GM21528 (cell line): ENCODE measurements around the gene NAV2.
"Not testable (repeated sequence)": the region's sequence is repeated elsewhere in the genome, so short reads cannot be mapped to it uniquely, and the experiment has no call there.

Experiments
- ATAC-seq: cut with Tn5 transposase; IDR thresholded peaks from one replicate; pipeline ENCODE4 v1.9.1; 2021; ENCODE audit warnings: mild to moderate bottlenecking, moderate library complexity; ENCODE audit not compliant: unreplicated experiment, low FRiP score

NAV2 gene

DNA sequence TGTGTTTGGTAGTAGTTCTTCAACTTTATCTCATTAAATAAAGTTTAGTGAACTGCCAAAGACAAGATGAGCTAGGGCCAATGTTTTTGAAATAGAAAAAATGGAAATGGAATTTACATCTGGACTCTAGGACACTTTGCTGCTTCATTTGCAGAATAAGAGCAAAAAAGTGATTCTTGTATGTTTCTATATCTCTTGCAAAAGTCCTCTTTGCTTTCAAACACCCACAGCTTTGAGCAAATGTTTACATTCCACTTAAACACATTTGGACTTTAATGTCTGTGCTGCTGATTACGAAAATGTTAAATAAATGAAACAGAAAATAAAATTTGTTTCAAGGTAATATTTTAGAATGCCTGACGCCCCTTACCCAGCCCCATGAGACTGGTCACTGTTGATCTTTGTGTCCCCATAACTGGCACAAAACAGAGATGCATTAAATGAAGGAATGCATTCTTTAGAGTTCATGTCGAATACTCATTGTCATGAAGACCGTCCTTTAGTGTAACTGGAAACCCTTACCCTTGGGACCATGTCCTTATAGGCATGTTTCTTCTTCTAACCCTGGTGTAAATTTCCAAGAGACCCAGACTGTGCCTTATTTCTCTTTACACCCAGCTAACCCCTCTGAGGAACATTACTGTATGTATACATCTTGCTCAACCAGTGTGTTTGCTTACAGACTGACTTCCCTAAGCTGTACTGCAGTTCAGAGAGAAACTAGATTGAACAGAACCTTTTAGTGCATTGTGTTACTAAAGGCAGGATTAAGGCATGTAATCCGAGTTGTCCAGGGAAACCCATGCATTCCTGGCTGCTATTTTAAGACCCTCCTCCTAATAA, 199.7 kb downstream of the NAV2 start:
- no peak for ATAC-seq

DNA sequence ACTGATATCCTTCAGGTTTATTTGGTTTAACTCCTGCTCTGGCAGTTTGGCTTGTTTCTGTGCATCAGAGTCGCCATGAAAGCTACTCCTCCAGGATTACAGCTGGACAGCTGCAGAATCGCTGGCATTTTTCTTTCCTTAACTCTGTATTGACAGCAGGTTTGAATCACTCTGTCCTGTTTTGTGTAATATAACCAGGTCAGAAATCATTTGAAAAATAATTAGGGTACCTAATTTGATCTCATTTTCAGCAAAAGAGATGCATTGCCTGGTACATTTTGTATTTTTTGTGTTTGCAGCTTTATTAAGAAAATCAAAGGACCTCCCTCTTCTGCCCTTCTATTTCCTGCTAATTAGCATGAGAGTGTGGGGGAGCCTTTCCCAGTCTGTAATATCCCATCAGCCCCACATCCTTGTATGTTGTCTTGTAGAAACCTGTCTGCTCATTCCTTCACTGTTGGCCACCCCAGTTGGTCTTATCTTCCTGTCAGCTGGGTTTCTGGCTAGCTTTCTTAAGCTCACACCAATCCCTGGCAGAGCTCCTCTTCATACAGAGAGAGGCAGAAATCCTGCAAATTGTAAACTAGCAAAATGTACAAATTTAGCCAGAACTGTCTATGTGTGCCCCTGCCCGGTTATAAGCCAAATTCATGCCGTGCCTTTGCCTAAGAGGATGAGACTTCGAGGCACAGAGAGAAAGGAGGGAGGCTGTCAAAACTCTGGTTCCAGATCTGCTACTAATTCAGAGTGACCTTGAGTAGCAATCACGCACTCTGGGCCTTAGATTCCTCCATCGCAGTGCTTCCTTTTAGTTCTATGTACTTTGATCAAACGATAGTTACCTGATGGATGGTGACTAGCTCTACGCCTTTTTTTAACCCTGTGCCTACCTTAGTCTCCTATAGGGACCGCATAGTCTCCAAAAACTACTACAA, 200.6 kb downstream of the NAV2 start:
- ATAC-seq = no peak

DNA sequence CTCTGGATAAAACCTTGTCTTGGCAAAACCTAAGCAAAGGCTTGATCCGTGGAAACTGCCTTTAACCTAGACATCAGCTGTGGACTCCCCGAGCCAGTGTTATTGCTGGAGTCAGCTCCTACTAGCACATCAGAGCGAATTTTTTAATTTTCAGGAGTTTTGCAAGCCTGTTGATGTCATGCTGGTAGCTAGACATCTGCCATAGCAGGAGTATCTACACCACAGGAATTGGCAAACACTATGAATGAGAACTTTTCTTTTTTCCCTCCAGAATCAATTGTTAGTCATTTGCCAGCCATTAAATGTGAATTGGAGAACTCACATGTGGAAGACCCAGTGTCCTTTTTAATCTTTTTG, 201.2 kb downstream of the NAV2 start:
- ATAC-seq = no peak

DNA sequence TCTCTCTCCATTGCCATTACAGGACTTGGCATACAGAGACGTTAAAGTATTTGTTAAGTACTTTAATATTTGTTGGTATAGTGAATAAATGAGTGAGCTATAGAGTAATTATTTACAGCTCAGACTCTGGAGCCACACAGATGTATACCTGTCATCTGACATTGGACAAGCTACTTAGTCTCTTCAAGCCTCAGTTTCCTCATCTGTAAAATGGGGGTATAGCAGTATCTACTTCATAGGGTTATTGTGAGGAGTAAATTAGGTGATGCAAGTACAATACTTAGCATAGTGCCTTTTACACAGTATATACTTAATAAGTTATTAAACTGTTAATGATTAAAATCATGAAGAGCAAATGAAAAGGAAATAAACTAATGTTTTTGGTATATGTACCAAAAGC, 203.2 kb downstream of the NAV2 start:
- no peak for ATAC-seq

DNA sequence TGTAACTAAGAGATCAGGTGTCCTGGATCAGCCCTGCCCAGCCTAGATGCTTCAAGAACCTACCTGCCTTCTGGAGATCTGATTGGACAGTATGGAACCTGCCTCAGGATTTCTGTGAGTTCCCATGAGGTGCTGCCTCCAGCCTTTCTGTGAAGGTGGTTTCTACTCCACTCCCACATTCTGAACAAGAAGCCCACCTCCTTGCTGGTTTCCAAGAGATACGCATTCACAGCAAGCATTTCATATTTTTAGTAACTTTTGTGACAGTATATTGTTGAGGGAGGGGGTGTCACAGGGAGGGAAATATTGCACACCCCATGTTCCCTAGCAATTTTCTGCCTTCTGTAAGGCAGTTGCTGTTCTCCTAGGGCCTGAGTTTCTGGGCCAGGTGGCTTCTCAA, 204.4 kb downstream of the NAV2 start:
- no peak for ATAC-seq

DNA sequence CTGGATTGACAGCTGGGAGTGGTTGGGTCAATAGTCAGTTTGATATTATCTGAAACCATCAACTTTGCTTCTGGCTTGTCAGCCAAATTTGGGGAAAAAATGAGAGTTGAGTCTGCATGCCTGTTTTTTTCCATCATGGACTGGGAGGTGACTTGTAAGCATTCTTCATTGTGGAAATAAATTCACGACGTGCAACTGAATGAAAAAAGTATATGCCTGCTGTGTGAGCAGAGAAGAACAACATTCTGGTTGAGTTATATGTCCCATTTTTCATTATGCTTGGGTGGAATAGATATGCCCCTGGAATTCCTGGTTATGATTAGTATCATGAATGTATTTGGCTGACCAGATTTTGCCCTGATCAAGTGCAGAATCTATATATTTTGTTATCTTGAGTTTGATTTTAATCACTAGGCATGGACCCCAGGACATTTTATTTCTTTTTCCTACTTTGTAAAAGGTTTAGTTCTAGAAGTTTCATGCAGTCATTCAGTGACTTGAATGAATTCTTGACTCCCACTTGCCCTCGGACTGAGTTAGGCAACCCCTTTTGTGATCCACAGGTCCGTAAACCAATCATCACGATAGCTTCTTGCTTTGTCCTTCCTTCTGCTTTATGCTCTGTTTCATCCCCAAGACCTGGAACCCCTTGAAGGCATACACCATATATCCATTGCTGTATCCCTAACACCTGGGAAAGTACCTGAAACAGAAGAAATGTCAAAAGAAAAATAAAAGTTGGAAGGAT, 205.8 kb downstream of the NAV2 start:
- no peak for ATAC-seq

DNA sequence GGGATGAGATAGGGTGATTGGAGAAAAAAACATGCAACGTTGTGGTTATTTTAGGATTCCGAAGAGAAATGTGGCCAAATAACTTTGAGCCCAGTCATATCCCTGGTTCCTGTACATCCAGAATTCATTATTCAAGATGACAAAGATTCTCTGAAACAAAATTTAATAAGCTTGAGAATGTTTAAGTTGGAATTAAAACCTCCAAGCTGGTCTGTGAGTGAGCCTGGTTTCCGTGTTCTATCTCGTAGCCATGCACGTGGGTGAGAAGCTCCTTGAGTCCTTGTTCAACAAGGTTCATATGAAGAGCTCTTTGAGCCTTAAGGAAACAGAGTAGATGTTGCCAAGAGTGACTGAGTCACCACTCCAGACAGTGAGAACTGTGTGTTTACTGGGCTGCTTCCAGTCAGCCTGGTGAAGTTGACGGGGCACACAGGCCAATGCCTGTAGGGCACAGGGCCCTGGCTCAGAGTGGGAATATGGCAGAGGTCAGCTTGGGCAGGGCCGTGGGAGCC, 206.5 kb downstream of the NAV2 start:
- ATAC-seq = no peak

DNA sequence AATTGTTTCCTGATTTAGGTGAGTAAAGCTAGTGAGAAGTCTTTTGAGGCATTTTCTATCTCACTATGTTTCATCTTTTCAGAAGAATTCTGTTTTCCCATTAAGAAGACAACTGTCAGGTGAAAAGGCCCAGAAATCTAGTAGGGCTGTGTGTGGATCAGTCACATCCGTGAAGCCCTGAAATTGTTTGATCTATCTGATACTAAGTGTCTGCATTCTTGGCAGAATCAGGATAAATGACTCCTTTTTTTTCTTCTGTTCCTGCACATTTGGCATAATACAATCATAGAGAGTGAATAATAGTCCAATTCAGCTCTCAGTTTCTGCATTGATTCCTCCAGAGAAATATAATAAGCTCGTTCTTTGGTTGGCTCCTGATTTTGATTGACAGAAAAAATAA, 208.3 kb downstream of the NAV2 start:
- no peak for ATAC-seq

DNA sequence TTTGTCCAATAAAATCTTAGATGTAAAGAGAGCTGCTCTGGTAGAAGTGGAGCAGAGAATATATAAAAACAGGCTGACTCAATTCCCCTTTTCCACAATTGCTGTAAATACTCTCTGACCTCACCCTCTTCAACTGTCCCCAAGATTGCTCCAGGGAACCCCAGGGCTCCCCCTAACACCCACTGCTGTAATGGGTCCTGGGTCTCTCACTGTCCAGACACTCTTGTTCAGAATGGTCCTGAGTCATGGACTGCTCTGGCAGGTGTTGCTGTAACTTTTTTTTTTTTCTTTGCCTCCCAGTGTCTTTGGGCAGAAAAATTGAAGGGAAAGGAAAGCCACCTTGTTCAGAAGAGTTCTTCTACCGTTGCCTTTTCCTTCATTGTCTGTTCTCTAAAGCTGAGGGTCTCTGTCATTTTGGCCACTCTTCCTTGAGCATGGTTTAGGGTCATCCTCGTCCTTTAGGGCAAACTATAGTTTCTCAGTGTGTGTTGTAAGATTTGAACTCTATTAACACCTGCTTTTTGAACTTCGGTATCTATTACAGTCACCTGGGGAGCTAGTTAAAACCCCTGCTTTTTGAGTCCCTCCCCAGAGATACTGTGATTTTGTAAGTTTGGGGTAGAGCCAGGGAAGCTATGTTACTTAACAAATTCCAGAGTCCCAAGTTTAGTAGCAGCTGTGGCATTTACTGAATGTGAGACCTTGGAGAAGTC, 209.5 kb downstream of the NAV2 start:
- ATAC-seq = no peak

DNA sequence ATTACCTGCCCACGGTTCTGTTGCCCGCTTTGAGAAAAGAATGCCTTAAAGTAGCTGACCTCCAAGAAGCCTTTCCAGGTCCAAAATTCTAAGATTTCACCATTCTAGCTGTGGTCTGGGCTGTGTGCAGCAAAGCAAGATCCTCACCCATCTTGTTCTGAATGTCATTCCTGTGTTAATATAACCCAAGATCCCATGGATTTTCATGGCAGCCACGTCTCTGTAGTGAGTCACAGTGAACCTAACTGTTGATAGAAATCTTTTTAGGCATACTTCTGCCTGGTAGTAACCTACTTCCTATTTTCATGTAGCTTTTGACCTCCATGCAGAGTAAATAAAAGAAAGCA, 210.0 kb downstream of the NAV2 start:
- no peak for ATAC-seq

DNA sequence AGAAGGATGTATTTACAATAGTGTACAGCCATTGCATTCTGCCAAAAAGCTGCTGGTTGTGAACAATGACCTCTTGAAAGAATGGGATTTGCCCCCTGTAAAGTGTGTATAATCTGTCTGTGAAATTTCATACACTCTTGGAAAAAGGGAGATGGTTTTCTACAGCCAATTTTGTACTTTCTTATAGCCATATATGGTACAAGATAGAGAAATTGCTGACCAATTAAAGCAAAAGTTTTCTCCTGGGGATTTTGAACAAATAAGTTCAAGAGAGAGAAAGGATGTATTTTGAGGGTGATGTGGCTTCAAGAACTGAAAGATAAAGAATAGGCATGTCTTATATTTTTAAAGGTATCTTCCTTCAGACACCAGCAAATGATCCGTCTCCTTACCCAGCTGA, 211.0 kb downstream of the NAV2 start:
- no peak for ATAC-seq

DNA sequence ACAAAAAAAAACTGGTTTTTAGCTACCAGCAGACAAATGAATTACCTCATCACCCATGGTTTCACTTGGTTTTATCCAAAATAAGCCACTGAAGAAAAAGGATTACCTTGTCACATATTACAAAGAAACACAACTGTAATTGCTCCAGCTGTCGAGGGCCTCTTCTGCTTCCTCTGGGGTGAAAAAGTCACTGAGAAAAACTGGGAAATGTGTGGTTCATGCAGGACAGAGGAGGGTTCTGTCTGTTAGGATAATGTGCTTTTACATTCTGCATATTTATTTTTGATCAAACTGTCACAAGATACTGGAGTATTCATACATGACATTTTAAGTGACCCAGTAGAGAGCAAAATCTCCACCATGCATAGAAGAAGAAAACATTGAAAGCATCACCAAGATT, 211.7 kb downstream of the NAV2 start:
- ATAC-seq = no peak

DNA sequence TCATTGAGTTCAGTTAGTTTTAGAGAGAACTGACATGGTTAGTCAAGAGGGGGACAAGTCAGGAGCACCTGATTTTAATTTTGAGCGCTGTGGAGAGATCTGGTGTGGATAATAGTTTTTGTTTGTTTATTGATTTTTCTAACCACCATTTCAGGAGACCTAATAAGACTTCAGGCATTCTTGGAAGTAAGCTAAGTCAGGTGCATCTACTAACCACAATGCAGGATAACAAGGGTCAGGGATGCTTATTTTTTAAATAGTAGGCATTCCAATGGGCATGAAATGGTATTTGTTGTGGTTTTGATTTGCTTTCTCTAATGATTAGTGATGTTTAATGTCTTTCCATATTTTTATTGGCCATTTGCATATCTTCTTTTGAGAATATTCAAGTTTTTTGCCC, 212.1 kb downstream of the NAV2 start:
- ATAC-seq = no peak

DNA sequence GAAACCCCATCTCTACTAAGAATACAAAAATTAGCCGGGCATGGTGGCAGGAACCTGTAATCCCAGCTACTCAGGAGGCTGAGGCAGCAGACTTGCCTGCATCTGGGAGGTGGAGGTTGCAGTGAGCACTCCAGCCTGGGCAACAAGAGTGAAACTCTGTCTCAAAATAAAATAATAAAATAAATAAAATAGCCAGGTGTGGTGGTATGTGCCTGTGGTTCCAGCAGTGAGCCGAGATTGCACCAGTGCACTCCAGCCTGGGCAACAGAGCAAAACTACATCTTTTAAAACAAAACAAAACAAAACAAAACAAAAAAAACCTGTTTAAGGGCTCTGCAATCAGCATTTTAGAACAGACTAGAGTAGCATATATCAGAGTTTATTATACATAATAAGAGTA, 214.8 kb downstream of the NAV2 start:
- ATAC-seq = not testable (repeated sequence)

DNA sequence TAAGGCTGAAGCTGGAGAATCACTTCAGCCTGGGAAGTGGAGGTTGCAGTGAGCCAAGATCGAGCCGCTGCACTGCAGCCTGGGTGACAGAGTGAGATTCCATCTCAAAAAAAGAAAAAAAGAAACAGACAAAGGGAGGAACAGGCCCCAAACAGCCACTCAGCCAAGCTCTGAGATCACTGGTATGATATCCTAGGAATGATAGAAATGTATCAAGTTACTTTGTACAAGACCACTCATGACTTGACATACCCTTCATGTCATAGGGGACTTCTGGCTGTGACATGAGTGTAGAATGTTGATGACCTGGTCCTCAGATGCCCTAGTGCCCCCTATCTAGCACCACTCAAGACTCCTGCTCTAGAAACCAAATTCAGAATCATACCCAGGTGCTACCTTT, 216.5 kb downstream of the NAV2 start:
- ATAC-seq = no peak

DNA sequence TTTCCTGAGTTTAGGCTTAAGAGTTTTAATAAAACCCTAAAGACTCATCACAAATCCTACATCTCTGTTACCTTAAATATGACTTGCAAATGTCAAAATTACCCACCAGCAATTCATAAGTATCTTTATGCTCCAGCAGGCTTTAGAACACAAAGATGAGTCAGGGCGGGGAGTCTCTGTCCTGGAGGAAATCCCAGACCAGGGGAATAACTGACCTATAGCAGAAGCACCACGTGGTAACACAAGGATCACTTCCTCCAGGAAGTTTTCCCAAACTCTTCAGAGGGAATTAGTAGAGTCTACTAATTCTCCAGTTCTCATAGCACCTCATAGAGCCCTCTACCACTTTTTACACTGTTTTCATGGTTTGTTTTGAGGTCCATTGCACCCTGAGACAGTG, 217.0 kb downstream of the NAV2 start:
- no peak for ATAC-seq

DNA sequence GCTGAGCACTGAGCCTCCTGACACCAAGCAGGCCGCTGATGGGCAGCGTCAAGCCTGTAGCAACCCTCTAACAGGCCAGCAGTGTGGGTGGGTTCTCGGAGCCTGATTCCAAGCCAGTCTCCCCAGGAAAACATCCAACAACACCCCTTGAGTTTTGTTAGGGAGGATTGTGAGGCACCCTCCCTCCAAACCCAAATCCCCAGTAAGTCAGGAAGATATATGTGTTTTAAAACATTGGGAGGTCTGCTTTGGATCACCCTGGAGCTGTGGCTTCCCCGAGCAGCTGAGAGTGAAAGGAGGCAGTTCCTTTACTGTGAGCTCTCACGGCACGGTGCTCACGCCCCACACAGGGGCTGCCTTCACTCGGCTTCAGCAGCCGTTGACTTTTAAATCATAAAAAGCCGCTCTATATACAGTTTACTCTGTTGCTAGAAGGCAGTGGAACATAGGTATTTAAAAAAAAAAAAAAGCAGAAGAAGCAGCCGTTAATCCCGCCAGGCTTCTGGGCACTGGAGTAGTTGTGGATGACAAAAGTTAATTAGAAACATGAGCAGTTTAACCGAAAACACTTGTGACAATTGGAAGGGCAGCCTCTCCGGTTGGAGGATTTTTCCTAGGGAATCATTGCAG, 218.6 kb downstream of the NAV2 start:
- ATAC-seq = no peak

DNA sequence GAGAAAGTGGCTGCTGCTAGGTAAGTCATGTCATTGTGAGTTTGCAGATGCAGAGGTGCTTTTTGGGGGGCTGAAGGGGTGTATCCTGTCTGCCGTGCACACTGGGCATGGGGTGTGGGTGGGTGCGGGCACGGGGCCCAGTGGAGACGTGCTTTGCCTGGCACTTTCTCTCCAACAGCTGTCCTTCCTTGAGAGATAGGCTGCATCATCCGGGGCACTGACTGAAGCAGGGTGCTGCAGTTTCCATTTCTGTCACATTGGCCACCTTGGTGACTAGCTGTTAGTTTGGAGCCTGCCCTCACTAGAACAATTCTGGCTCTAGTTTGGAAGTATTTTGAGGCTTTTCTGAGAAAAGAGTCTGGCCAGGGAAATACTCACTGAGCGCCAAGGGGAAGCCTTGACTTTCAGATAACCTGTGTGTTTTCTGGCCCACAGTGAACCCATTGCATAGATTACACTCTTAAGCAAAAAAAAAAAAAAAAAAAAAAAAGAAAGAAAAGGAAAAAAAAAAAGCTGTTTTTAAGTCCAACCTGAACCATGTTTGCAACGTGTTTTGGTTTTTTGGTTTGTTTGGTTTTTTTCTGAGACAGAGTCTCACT, 219.2 kb downstream of the NAV2 start:
- no peak for ATAC-seq

DNA sequence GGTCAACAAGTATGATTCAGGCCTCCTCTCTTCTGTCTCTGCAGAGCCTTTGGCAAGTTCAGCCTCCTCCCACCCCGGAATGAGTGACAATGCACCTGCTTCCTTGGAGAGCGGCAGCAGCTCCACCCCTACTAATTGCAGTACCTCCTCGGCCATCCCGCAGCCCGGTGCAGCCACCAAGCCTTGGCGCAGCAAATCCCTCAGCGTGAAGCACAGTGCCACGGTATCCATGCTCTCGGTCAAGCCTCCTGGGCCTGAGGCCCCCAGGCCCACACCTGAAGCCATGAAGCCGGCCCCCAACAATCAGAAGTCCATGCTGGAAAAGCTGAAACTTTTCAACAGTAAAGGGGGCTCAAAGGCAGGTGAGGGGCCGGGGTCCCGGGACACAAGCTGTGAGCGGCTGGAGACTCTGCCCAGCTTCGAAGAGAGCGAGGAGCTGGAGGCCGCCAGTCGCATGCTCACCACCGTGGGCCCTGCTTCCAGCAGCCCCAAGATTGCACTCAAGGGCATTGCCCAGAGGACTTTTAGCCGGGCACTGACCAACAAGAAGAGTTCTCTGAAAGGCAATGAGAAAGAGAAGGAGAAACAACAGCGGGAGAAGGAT, 220.6 kb downstream of the NAV2 start:
- no peak for ATAC-seq
